ENCODE data around the gene NBEA. TPM values are rescaled to one million over a fixed set of nuclear protein-coding genes. Genes with fewer than 3 reads are reported as not detected.

Gene NBEA
- total RNA-seq, 6 experiments from 2014 or later = 5.6 to 9.6 (median 6.9) TPM

DNA sequence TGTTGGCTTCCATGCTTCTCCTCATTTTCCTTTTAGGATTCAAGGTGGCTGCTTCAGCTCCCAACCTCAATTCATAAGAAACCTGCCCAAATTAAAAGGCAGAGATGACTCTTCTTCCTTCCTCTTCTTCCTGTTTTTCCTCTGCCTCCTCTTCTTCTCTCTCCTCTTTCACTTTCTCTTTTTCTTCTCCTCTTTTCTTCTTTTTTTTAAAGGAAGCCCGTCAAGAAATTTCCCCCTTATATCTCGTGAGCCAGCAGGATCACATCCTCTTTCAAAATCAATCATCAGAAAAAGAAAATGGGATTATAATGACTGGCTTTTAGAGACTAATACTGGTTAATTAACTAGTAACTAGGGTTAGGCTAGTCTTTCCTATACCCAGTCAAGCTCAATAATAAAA, 220.3 kb downstream of the NBEA start:
- H3K4me3 Mint-ChIP-seq = peak overlapping the region; percentile 69
- TF ChIP-seq, protein P1, sequence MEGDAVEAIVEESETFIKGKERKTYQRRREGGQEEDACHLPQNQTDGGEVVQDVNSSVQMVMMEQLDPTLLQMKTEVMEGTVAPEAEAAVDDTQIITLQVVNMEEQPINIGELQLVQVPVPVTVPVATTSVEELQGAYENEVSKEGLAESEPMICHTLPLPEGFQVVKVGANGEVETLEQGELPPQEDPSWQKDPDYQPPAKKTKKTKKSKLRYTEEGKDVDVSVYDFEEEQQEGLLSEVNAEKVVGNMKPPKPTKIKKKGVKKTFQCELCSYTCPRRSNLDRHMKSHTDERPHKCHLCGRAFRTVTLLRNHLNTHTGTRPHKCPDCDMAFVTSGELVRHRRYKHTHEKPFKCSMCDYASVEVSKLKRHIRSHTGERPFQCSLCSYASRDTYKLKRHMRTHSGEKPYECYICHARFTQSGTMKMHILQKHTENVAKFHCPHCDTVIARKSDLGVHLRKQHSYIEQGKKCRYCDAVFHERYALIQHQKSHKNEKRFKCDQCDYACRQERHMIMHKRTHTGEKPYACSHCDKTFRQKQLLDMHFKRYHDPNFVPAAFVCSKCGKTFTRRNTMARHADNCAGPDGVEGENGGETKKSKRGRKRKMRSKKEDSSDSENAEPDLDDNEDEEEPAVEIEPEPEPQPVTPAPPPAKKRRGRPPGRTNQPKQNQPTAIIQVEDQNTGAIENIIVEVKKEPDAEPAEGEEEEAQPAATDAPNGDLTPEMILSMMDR (IDR thresholded peaks at IDR 0.05) = no peak
- no peaks in the 10 kb centered on the region for H3K36me3 Mint-ChIP-seq (ENCODE audit: low read depth)
- no peak for DNase-seq
- H3K9me3 Mint-ChIP-seq = no peaks in the 10 kb centered on the region
- H3K4me1 Mint-ChIP-seq (ENCODE audit: low read depth) = peaks cover 6% of the 10 kb centered on the region; the same call in 1 of the 2 replicates
- H3K27me3 Mint-ChIP-seq (ENCODE audit: insufficient read depth) = no peaks in the 10 kb centered on the region
- H3K27ac Mint-ChIP-seq = peak overlapping the region; percentile 47; the same call in 1 of the 2 replicates

DNA sequence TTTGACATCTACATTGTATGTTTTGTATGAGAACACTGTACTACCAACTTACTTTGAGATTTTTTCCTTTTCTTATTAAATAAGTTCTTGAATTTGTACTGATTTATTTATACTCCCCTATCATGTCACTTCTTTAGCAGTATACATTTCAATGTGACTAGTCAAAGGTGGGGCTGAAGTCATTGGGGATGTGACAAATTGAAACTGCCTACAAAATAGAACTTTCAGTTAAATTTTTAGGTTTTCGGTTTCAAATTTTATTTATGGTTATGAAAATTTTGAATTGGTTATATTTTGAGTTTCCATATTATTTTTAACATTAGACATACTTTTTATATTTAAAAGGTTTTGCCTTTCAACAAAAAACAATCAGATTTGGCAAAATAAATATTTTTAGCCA, 221.6 kb downstream of the NBEA start:
- Mint-ChIP-seq H3K36me3 (ENCODE audit: low read depth) (no peaks in the 10 kb centered on the region), H3K27me3 (ENCODE audit: insufficient read depth) (no peaks in the 10 kb centered on the region), H3K27ac (no peak overlapping the region), H3K4me3 (no peak overlapping the region), H3K9me3 (no peaks in the 10 kb centered on the region), H3K4me1 (ENCODE audit: low read depth) (peaks cover 6% of the 10 kb centered on the region; the same call in 1 of the 2 replicates)
- no peak for DNase-seq
- TF ChIP-seq, protein P1 (IDR thresholded peaks at IDR 0.05) = no peak

DNA sequence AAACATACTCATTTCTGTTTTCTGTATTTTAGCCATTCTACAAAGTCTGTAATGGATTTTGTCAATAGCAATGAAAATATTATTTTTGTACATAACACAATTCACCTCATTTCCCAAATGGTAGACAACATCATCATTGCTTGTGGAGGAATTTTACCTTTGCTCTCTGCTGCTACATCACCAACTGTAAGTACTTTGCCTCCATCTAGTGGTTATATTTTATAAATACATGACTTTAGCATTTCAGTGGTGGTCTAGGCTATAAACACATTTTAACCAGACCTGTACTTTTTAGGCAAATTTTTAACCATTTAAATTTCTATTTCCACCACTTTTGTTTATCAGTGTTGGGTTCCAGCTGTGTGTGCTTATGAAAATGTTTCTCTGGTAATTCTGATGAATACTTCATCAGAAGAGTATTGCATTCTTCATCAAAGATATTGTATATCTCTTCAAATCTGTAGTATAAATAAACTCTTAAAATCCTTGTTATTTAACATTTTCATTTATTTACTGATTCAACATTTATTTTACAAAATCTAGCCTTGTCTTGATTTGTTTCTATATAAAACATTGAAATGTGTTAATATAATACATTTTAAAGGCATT, 222.4 kb downstream of the NBEA start:
- H3K4me3 Mint-ChIP-seq = no peak overlapping the region
- no peaks in the 10 kb centered on the region for H3K9me3 Mint-ChIP-seq
- H3K27me3 Mint-ChIP-seq (ENCODE audit: insufficient read depth) = no peaks in the 10 kb centered on the region
- peaks cover 6% of the 10 kb centered on the region; the same call in 1 of the 2 replicates for H3K4me1 Mint-ChIP-seq (ENCODE audit: low read depth)
- no peak overlapping the region for H3K27ac Mint-ChIP-seq
- peak; percentile 41 for DNase-seq
- no peaks in the 10 kb centered on the region for H3K36me3 Mint-ChIP-seq (ENCODE audit: low read depth)
- TF ChIP-seq, protein P1 (IDR thresholded peaks at IDR 0.05) = peak; percentile 86

DNA sequence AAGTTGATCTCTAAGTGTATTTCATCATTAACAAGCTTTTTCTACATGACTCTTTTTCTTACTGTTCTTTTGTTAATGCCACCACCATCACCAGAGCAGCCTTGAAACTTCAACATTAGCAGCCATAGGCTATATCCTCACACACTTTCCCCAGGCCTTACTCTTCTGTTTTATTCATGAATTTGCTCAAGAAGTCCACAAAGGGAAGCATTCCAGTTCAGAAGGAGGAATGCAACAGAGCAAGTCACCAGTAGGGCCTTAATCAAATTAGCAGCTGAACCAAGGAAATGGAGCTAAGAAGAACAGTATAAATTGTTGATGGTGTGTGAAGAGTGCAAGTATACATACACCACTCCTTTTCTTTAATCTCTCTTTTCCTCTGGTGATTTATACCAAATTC, 223.1 kb downstream of the NBEA start:
- Mint-ChIP-seq H3K27me3 (ENCODE audit: insufficient read depth) (no peaks in the 10 kb centered on the region), H3K4me1 (ENCODE audit: low read depth) (peaks cover 6% of the 10 kb centered on the region; the same call in 1 of the 2 replicates), H3K27ac (no peak overlapping the region), H3K9me3 (no peaks in the 10 kb centered on the region), H3K36me3 (ENCODE audit: low read depth) (no peaks in the 10 kb centered on the region), H3K4me3 (no peak overlapping the region)
- TF ChIP-seq, protein P1 (IDR thresholded peaks at IDR 0.05) = no peak
- DNase-seq = no peak

DNA sequence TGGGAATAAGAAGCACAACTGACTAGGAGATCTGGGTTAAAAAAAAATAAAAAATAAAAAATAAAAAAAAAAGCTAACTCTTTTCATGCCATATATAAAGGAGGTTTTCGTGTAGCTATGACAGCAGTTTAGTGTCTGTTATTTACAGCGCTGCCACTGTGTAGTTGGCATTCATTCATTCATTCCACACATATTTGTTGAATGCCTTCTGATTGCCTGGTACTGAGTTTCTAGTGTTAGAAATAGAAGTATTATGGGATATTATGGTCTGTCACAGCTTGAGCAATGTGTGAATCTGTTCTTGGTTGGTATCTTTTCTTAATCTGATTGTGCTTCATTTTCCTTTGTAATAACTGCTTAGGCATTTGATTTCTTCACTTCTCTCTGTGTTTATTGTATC, 237.4 kb downstream of the NBEA start:
- TF ChIP-seq, protein P1 (IDR thresholded peaks at IDR 0.05) = no peak
- H3K4me1 Mint-ChIP-seq (ENCODE audit: low read depth) = peaks cover 16% of the 10 kb centered on the region
- H3K4me3 Mint-ChIP-seq = no peak overlapping the region
- peak; percentile 47 for DNase-seq
- no peaks in the 10 kb centered on the region for H3K36me3 Mint-ChIP-seq (ENCODE audit: low read depth)
- H3K27me3 Mint-ChIP-seq (ENCODE audit: insufficient read depth) = no peaks in the 10 kb centered on the region
- H3K9me3 Mint-ChIP-seq = no peaks in the 10 kb centered on the region
- peak overlapping the region; percentile 8; the same call in 1 of the 2 replicates for H3K27ac Mint-ChIP-seq

All from HFFc6 (cell line).